NCI-H446 treated with DMSO at 0.1 percent for 48 hours (cell line): ENCODE data around the gene ZNF276.
"Not testable (repeated sequence)": the region's sequence is repeated elsewhere in the genome, so short reads cannot be mapped to it uniquely, and the experiment has no call there.

ENCODE experiments used
- DNase-seq: peaks from one replicate; lab custom pipeline; 2025; lab: John Stamatoyannopoulos, UW

ZNF276 gene

DNA sequence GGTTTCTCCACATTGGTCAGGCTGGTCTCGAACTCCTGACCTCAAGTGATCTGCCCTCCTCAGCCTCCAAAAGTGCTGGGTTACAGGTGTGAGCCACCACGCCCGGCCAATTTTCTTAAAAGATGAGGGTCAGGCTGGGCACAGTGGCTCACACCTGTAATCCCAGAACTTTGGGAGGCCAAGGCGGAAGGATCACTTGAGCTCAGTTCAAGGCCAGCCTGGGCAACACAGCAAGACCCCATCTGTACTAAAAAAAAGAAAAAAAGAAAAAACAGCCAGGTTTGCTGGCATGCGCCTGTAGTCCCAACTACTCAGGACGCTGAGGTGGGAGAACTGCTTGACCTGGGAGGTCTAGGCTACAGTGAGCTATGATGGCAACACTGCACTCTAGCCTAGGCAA is 62.6 kb downstream of the ZNF276 start:
- DNase-seq = not testable (repeated sequence)

DNA sequence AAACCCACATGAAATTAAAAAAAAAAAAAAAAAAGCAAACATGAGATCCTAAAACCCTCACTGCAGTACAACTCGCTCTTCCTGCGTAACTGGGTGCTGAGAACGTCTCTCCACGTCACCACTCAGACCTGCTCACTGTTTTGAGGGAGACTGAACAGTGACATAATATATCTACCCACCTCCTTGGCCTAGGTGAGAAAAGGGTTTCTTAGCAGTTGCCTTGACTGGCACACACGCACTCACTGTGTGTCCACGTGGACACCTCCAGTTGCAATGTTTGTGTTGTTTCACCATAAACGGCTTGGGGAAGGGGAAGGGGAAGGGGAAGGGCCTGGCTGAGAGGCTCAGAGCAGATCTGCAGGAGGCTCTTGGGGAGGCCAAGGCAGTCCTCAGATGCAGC is 63.1 kb downstream of the ZNF276 start:
- DNase-seq = no peak

DNA sequence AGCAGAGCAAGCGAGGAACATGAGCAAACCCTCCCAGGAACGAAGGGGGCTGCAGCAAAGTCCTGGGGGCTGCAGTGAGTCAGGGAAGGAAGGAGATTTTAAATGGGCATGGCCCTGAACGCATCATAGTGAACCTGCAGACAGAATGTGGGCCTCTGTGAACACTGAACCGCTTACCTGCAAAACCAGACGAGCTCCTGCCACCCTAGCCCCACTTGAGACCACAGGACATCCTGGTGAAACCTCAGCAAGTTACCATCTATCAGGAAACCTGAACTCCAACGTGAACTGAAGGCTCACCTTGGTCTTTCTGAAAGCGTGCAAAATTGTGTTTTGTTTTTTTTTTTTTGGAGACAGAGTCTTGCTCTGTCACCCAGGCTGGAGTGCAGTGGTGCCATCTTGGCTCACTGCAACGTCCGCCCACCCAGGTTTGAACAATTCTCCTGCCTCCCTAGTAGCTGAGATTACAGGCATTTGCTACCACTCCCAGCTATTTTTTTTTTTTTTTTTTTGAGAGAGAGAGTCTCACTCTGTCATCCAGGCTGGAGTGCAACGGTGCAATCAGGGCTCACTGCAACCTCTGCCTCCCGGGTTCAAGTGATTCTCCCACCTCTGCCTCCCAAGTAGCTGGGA is 64.3 kb downstream of the ZNF276 start:
- no peak for DNase-seq

DNA sequence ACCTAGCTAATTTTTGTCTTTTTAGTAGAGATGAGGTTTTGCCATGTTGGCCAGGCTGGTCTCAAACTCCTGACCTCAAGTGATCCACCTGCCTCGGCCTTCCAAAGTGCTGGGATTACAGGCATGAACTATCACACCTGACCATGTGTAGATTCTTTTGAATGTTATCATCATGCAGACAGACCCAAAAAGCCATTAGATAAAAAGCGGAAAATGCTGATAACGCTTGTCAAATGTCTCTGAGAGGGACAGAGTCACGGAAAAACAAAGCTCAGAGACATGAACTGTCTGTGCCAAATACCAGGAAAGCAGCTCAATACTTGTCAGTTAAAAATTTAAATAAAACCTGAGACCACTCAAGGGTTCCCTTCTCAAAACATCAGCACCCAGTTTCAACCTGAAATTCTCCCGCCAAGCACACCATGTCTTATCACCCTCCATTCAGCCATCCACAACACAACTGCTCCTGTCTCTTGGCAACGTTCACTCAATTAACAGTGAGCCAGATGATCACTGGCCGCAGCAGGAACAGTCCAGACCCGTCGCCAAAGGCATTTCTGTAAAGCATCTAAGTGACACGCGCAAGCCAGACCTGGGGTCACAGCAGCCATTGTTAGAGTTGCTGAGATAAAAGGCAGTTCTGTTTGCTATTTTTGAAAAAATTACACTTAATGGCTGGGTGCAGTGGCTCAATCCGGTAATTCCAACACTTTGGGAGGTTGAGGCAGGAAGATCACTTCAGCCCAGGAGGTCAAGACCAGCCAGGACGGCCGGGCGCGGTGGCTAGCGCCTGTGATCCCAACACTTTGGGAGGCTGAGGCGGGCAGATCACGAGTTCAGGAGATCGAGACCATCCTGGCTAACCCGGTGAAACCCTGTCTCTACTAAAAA is 65.4 kb downstream of the ZNF276 start:
- DNase-seq = no peak

DNA sequence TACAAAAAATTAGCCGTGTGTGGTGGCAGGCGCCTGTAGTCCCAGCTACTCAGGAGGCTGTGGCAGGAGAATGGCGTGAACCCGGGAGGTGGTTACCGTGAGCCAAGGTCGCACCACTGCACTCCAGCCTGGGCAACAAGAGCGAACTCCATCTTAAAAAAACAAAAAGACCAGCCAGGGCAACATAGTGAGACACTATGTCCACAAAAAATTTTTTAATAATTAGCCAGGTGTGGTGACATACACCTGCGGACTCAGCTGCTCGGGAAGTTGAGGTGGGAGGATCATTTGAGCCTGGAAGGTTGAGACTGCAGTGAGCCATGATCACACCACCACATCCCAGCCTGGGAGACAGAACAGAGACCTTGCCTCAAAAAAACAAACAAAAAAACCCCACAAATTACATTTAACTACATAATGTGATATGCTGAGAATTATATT is 66.0 kb downstream of the ZNF276 start:
- no peak for DNase-seq
